ENCODE measurements around the gene TACR1. TPM values are rescaled to one million over a fixed set of nuclear protein-coding genes. Genes with fewer than 3 reads are reported as not detected.

TACR1 gene
- total and polyA plus RNA-seq, 3 experiments from 2014 or later: not detected

- no peaks in the 10 kb centered on the region for H3K27me3 Mint-ChIP-seq
- H3K4me3 Mint-ChIP-seq: no peak overlapping the region
- H3K27ac Mint-ChIP-seq: peak overlapping the region in 2 of 8 donors; percentile 13 to 40
- Histone ChIP-seq H3K4me1 (ENCODE audit: insufficient read depth, low read length) (no peaks in the 10 kb centered on the region), H3K36me3 (ENCODE audit: insufficient read depth, low read length) (no peaks in the 10 kb centered on the region), H3K27me3 (ENCODE audit: insufficient read depth, low read length, poor library complexity, severe bottlenecking) (no peaks in the 10 kb centered on the region), H3K4me3 (ENCODE audit: low read length) (no peak overlapping the region), H3K27ac (ENCODE audit: low read depth, low read length) (no peak overlapping the region), H3K9me3 (ENCODE audit: low read length) (no peaks in the 10 kb centered on the region)
- ChIA-PET CTCF (no interaction called here), POLR2A (no interaction called here)
- peaks cover 0 to 10% (median 0%) of the 10 kb centered on the region in 3 donors for H3K36me3 Mint-ChIP-seq
- no peak for DNase-seq
- H3K4me1 Mint-ChIP-seq: no peaks in the 10 kb centered on the region
- no peaks in the 10 kb centered on the region for H3K9me3 Mint-ChIP-seq
These were observed 167.2 kb downstream of the TACR1 start for GRCh38 chr2:75031906-75032803.

- Histone ChIP-seq H3K4me1 (ENCODE audit: insufficient read depth, low read length) (no peaks in the 10 kb centered on the region), H3K36me3 (ENCODE audit: insufficient read depth, low read length) (no peaks in the 10 kb centered on the region), H3K4me3 (ENCODE audit: low read length) (no peak overlapping the region), H3K9me3 (ENCODE audit: low read length) (no peaks in the 10 kb centered on the region), H3K27me3 (ENCODE audit: insufficient read depth, low read length, poor library complexity, severe bottlenecking) (no peaks in the 10 kb centered on the region), H3K27ac (ENCODE audit: low read depth, low read length) (no peak overlapping the region)
- no peak overlapping the region for H3K4me3 Mint-ChIP-seq
- no peak for DNase-seq
- no peaks in the 10 kb centered on the region for H3K27me3 Mint-ChIP-seq
- no peak overlapping the region for H3K27ac Mint-ChIP-seq
- CTCF ChIA-PET: no interaction called here
- H3K36me3 Mint-ChIP-seq: peaks cover 0 to 10% (median 0%) of the 10 kb centered on the region in 3 donors
- no peaks in the 10 kb centered on the region for H3K9me3 Mint-ChIP-seq
- no peaks in the 10 kb centered on the region for H3K4me1 Mint-ChIP-seq
- POLR2A ChIA-PET: no interaction called here
These were observed 168.1 kb downstream of the TACR1 start for GRCh38 chr2:75031171-75031570.

GRCh38 chr2:75030218-75031009, 168.9 kb downstream of the TACR1 start:
- no peaks in the 10 kb centered on the region for H3K9me3 ChIP-seq (ENCODE audit: low read length)
- peaks cover 0 to 8% (median 0%) of the 10 kb centered on the region in 3 donors for H3K36me3 Mint-ChIP-seq
- no peaks in the 10 kb centered on the region for H3K4me1 ChIP-seq (ENCODE audit: insufficient read depth, low read length)
- H3K27me3 Mint-ChIP-seq: no peaks in the 10 kb centered on the region
- H3K4me1 Mint-ChIP-seq: no peaks in the 10 kb centered on the region
- no peaks in the 10 kb centered on the region for H3K27me3 ChIP-seq (ENCODE audit: insufficient read depth, low read length, poor library complexity, severe bottlenecking)
- peak overlapping the region in 2 of 8 donors; percentile 11 to 83 for H3K27ac Mint-ChIP-seq
- POLR2A ChIA-PET: no interaction called here
- DNase-seq: no peak
- no peak overlapping the region for H3K27ac ChIP-seq (ENCODE audit: low read depth, low read length)
- no peaks in the 10 kb centered on the region for H3K9me3 Mint-ChIP-seq
- H3K36me3 ChIP-seq (ENCODE audit: insufficient read depth, low read length): no peaks in the 10 kb centered on the region
- H3K4me3 ChIP-seq (ENCODE audit: low read length): no peak overlapping the region
- no peak overlapping the region for H3K4me3 Mint-ChIP-seq
- CTCF ChIA-PET: no interaction called here

GRCh38 chr2:75027886-75028285, 171.4 kb downstream of the TACR1 start:
- peaks cover 0 to 6% (median 0%) of the 10 kb centered on the region in 3 donors for H3K36me3 Mint-ChIP-seq
- no peaks in the 10 kb centered on the region for H3K27me3 Mint-ChIP-seq
- H3K27ac Mint-ChIP-seq: no peak overlapping the region
- no peaks in the 10 kb centered on the region for H3K4me1 ChIP-seq (ENCODE audit: insufficient read depth, low read length)
- CTCF ChIA-PET: no interaction called here
- POLR2A ChIA-PET: no interaction called here
- H3K4me3 ChIP-seq (ENCODE audit: low read length): no peak overlapping the region
- no peaks in the 10 kb centered on the region for H3K9me3 Mint-ChIP-seq
- DNase-seq: no peak
- no peak overlapping the region for H3K27ac ChIP-seq (ENCODE audit: low read depth, low read length)
- no peaks in the 10 kb centered on the region for H3K9me3 ChIP-seq (ENCODE audit: low read length)
- H3K27me3 ChIP-seq (ENCODE audit: insufficient read depth, low read length, poor library complexity, severe bottlenecking): no peaks in the 10 kb centered on the region
- H3K4me1 Mint-ChIP-seq: no peaks in the 10 kb centered on the region
- H3K4me3 Mint-ChIP-seq: no peak overlapping the region
- H3K36me3 ChIP-seq (ENCODE audit: insufficient read depth, low read length): no peaks in the 10 kb centered on the region

GRCh38 chr2:75025633-75026380, 173.5 kb downstream of the TACR1 start:
- Histone ChIP-seq H3K27me3 (ENCODE audit: insufficient read depth, low read length, poor library complexity, severe bottlenecking) (no peaks in the 10 kb centered on the region), H3K4me1 (ENCODE audit: insufficient read depth, low read length) (no peaks in the 10 kb centered on the region), H3K9me3 (ENCODE audit: low read length) (no peaks in the 10 kb centered on the region), H3K36me3 (ENCODE audit: insufficient read depth, low read length) (no peaks in the 10 kb centered on the region), H3K4me3 (ENCODE audit: low read length) (no peak overlapping the region), H3K27ac (ENCODE audit: low read depth, low read length) (no peak overlapping the region)
- no peaks in the 10 kb centered on the region for H3K27me3 Mint-ChIP-seq
- H3K36me3 Mint-ChIP-seq: peaks cover 0 to 4% (median 0%) of the 10 kb centered on the region in 3 donors
- H3K27ac Mint-ChIP-seq: peak overlapping the region in 1 of 8 donors; percentile 24
- ChIA-PET CTCF (no interaction called here), POLR2A (no interaction called here)
- no peak for DNase-seq
- H3K9me3 Mint-ChIP-seq: no peaks in the 10 kb centered on the region
- no peaks in the 10 kb centered on the region for H3K4me1 Mint-ChIP-seq
- no peak overlapping the region for H3K4me3 Mint-ChIP-seq

- H3K4me1 Mint-ChIP-seq: no peaks in the 10 kb centered on the region
- H3K4me3 Mint-ChIP-seq: no peak overlapping the region
- no peak overlapping the region for H3K4me3 ChIP-seq (ENCODE audit: low read length)
- H3K36me3 ChIP-seq (ENCODE audit: insufficient read depth, low read length): no peaks in the 10 kb centered on the region
- H3K27me3 Mint-ChIP-seq: peaks cover 0 to 2% of the 10 kb centered on the region in 2 donors
- H3K36me3 Mint-ChIP-seq: peaks cover 0 to 4% (median 0%) of the 10 kb centered on the region in 3 donors
- no peak overlapping the region for H3K27ac ChIP-seq (ENCODE audit: low read depth, low read length)
- H3K27me3 ChIP-seq (ENCODE audit: insufficient read depth, low read length, poor library complexity, severe bottlenecking): no peaks in the 10 kb centered on the region
- POLR2A ChIA-PET: no interaction called here
- no peaks in the 10 kb centered on the region for H3K9me3 ChIP-seq (ENCODE audit: low read length)
- no peak overlapping the region for H3K27ac Mint-ChIP-seq
- H3K4me1 ChIP-seq (ENCODE audit: insufficient read depth, low read length): no peaks in the 10 kb centered on the region
- CTCF ChIA-PET: no interaction called here
- DNase-seq: no peak
- no peaks in the 10 kb centered on the region for H3K9me3 Mint-ChIP-seq
These were observed 174.1 kb downstream of the TACR1 start for GRCh38 chr2:75025216-75025615.

GRCh38 chr2:75023666-75024455, 175.5 kb downstream of the TACR1 start:
- peaks cover 0 to 4% (median 0%) of the 10 kb centered on the region in 3 donors for H3K36me3 Mint-ChIP-seq
- no peak for DNase-seq
- no peak overlapping the region for H3K27ac Mint-ChIP-seq
- Histone ChIP-seq H3K36me3 (ENCODE audit: insufficient read depth, low read length) (no peaks in the 10 kb centered on the region), H3K9me3 (ENCODE audit: low read length) (no peaks in the 10 kb centered on the region), H3K27me3 (ENCODE audit: insufficient read depth, low read length, poor library complexity, severe bottlenecking) (no peaks in the 10 kb centered on the region), H3K4me1 (ENCODE audit: insufficient read depth, low read length) (no peaks in the 10 kb centered on the region), H3K27ac (ENCODE audit: low read depth, low read length) (no peak overlapping the region), H3K4me3 (ENCODE audit: low read length) (no peak overlapping the region)
- H3K9me3 Mint-ChIP-seq: peaks cover 0 to 2% (median 0%) of the 10 kb centered on the region in 5 donors
- H3K4me3 Mint-ChIP-seq: no peak overlapping the region
- ChIA-PET CTCF (no interaction called here), POLR2A (no interaction called here)
- H3K4me1 Mint-ChIP-seq: no peaks in the 10 kb centered on the region
- peaks cover 0 to 2% of the 10 kb centered on the region in 2 donors for H3K27me3 Mint-ChIP-seq

Measured in CD8-positive, alpha-beta memory T cell (primary cell).